Breast epithelium (tissue), 4 donors: ENCODE data around the gene TANGO6. TPM values are rescaled to one million over a fixed set of nuclear protein-coding genes. Genes with fewer than 3 reads are reported as not detected.
A peak's percentile ranks its signal among the peaks of the same experiment; 100 is the strongest.

Source experiments
- DNase-seq, 2 donors: peaks; one replicate each; pipeline ENCODE4 v3.0.0-alpha.2; 2019; ENCODE audit warnings: low spot score in 2 of 2
- H3K27ac ChIP-seq, 2 donors: fragments of 200-600 bp; sonication (generic) in 1 of 2; one replicate each; pipeline ENCODE4 v1.5.1; 2016 to 2019; ENCODE audit warnings: mild to moderate bottlenecking in 1 of 2
- H3K27me3 ChIP-seq, 2 donors: fragments of 200-600 bp; sonication (generic) in 1 of 2; one replicate each; pipeline versions ENCODE4 v1.5.1 to v1.6.0; 2017 to 2019; ENCODE audit warnings: control low read depth in 1 of 2, mild to moderate bottlenecking in 1 of 2
- H3K36me3 ChIP-seq: fragments of 200-600 bp; one replicate; pipeline ENCODE4 v1.5.1; 2019
- H3K4me1 ChIP-seq, 2 donors: fragments of 200-600 bp; sonication (generic); one replicate each; pipeline ENCODE4 v1.5.1; 2016 to 2019; ENCODE audit warnings: control low read depth in 1 of 2
- H3K4me3 ChIP-seq, 3 donors: fragments of 200-600 bp; sonication (generic); 1 replicate in 2 of 3; 2 replicates in 1 of 3; pipeline ENCODE4 v1.5.1; 2016 to 2019; ENCODE audit warnings: mild to moderate bottlenecking in 3 of 3, moderate library complexity in 2 of 3
- H3K9me3 ChIP-seq, 2 donors: fragments of 200-600 bp; sonication (generic) in 1 of 2; one replicate each; pipeline ENCODE4 v1.5.1; 2016 to 2019; ENCODE audit warnings: control low read depth in 1 of 2
- POLR2A ChIP-seq: fragments of 450-650 bp; IDR thresholded peaks from one replicate; pipeline ENCODE4 v1.6.1; 2016; ENCODE audit warnings: antibody characterized with exemption, mild to moderate bottlenecking, moderate library complexity
- POLR2AphosphoS5 ChIP-seq, 3 donors: sonication (generic); formaldehyde crosslinking; IDR thresholded peaks; one replicate each; pipeline ENCODE4 v1.6.1; 2017; ENCODE audit warnings: antibody characterized with exemption in 3 of 3
- intact Hi-C: fragments of 100-400 bp; cut with DNase I; formaldehyde crosslinking; loops from one replicate; pipeline ENCODE4 v1.15.1; 2023; ENCODE audit warnings: low total_unique reads
- total RNA-seq, 3 donors: library from RNA; depleted of rRNA; stranded (reverse); fragments of >200 nt; gene quantifications; one replicate each; pipeline ENCODE4 v1.1.0, GENCODE V29; 2016
- TF ChIP-seq, protein P1 (sequence below), 3 donors: fragments of 450-650 bp; IDR thresholded peaks; one replicate each; pipeline ENCODE4 v1.5.1; 2016 to 2017; ENCODE audit warnings: antibody characterized with exemption in 3 of 3, mild to moderate bottlenecking in 3 of 3, moderate library complexity in 3 of 3

Gene TANGO6
- total RNA-seq, 3 donors from 2014 or later = 13.4 to 26.1 (median 24.6) TPM

DNA sequence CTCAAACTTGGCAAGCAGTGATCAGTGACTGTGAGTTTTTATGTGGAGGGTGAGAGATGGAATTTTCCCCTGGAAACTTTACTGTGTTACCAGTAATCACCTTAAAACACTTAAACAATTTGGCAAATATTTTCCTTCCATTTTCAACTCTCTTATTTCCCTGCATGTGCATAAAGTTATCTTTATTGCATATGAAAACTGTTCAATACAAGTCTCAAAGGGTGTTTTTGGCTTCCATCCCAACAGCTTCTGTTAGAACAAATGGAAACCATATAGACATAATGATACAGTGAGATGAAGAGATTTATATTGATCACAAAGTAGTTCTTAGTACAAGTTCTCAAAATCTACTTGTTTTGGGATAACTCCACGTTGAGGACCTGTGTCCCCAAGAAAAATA lies 36.4 kb upstream of the TANGO6 start:
- H3K4me3 ChIP-seq = no peak overlapping the region
- intact Hi-C loops = no loop called here
- H3K27me3 ChIP-seq = no peaks in the 10 kb centered on the region
- no peaks in the 10 kb centered on the region for H3K36me3 ChIP-seq
- TF ChIP-seq, protein P1, sequence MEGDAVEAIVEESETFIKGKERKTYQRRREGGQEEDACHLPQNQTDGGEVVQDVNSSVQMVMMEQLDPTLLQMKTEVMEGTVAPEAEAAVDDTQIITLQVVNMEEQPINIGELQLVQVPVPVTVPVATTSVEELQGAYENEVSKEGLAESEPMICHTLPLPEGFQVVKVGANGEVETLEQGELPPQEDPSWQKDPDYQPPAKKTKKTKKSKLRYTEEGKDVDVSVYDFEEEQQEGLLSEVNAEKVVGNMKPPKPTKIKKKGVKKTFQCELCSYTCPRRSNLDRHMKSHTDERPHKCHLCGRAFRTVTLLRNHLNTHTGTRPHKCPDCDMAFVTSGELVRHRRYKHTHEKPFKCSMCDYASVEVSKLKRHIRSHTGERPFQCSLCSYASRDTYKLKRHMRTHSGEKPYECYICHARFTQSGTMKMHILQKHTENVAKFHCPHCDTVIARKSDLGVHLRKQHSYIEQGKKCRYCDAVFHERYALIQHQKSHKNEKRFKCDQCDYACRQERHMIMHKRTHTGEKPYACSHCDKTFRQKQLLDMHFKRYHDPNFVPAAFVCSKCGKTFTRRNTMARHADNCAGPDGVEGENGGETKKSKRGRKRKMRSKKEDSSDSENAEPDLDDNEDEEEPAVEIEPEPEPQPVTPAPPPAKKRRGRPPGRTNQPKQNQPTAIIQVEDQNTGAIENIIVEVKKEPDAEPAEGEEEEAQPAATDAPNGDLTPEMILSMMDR (IDR thresholded peaks at IDR 0.05) = no peak
- H3K4me1 ChIP-seq = no peaks in the 10 kb centered on the region
- no peaks in the 10 kb centered on the region for H3K9me3 ChIP-seq
- H3K27ac ChIP-seq = peak overlapping the region in 1 of 2 donors; percentile 15
- no peak for DNase-seq

DNA sequence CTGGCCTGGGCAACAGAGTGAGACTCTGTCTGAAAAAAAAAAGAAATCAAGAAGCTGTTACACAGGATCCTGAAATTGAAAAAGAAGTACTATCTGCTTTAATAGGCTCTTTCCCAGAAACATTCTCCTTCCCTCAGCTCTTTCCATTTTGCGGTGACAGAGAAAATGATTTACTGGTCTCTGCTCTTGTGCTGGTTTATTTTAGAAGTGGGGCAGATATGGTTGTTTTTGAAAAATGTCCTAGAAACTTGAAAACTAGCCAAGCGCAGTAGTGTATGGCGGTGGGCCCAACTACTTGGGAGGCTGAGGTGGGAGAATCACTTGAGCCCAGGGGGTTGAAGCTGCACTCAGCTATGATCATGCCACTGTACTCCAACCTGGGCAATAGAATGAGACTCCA lies 28.8 kb upstream of the TANGO6 start:
- TF ChIP-seq POLR2A (no peak), POLR2AphosphoS5 (IDR thresholded peaks at IDR 0.05) (no peak)
- TF ChIP-seq, protein P1 (IDR thresholded peaks at IDR 0.05) = no peak
- Histone ChIP-seq H3K27me3 (no peaks in the 10 kb centered on the region), H3K36me3 (no peaks in the 10 kb centered on the region), H3K9me3 (no peaks in the 10 kb centered on the region), H3K27ac (no peak overlapping the region), H3K4me1 (no peaks in the 10 kb centered on the region), H3K4me3 (no peak overlapping the region)
- DNase-seq = no peak
- intact Hi-C loops = loop anchor here (10.0 kb wide), 1 partner anchor 690 kb away; no protein-coding TSS in a partner anchor

DNA sequence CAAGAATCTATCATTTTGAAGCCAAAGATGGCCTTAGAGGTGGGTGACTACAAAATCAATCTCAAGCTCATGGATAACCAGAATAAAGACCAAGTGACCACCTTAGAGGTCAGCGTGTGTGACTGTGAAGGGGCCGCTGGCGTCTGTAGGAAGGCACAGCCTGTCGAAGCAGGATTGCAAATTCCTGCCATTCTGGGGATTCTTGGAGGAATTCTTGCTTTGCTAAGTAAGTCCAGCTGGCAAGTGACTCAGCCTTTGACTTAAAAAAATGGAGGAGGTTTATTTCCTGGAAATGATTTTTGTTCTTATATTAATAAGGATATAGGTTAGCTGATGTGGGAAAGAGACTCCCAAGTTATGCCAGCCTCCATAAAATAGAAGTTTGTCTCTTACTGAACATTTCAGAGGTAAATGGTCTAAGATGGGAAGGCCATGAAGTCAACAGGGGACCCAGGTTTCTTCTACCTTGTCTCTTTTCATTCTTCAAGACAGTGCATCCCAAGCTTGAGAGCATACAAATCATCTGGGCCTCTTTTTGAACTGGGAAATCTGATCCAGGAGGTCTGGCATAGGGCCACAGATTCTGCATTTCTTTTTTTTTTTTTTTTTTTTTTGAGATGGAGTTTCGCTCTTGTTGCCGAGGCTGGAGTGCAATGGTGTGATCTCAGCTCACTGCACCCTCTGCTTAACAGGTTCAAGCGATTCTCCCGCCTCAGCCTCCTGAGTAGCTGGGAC lies 19.8 kb upstream of the TANGO6 start:
- intact Hi-C loops = no loop called here
- no peaks in the 10 kb centered on the region for H3K27me3 ChIP-seq
- H3K4me1 ChIP-seq = no peaks in the 10 kb centered on the region
- H3K9me3 ChIP-seq = no peaks in the 10 kb centered on the region
- no peaks in the 10 kb centered on the region for H3K36me3 ChIP-seq
- H3K4me3 ChIP-seq = no peak overlapping the region
- H3K27ac ChIP-seq = peak overlapping the region; percentile 20 to 66
- peak in 1 of 2 donors; percentile 57 for DNase-seq
- no peak for TF ChIP-seq POLR2A
- no peak for TF ChIP-seq POLR2AphosphoS5 (IDR thresholded peaks at IDR 0.05)
- TF ChIP-seq, protein P1 (IDR thresholded peaks at IDR 0.05) = no peak

DNA sequence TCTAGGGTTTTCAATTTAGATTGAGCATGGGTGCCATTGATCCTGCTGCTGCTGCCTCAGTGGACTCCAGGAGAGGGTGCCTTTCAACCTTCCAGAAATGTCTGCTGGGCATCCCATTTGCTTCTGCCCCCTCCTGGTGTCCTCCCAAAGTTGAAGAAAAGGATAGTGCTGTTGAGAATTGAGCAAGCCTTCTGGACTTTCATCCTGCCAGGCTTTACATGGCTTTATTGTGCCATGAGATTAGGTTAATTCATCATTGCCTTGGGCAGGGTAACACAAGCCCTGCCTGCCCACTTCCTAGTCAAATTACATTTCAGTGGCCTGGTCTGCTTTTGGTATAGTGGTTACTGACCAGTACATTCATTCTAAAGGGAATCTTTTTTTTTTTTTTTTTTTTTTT lies 17.9 kb upstream of the TANGO6 start:
- no peak overlapping the region for H3K4me3 ChIP-seq
- no peaks in the 10 kb centered on the region for H3K27me3 ChIP-seq
- TF ChIP-seq POLR2A (no peak), POLR2AphosphoS5 (IDR thresholded peaks at IDR 0.05) (no peak)
- TF ChIP-seq, protein P1 (IDR thresholded peaks at IDR 0.05) = no peak
- H3K27ac ChIP-seq = no peak overlapping the region
- H3K9me3 ChIP-seq = no peaks in the 10 kb centered on the region
- H3K36me3 ChIP-seq = no peaks in the 10 kb centered on the region
- H3K4me1 ChIP-seq = no peaks in the 10 kb centered on the region
- intact Hi-C loops = no loop called here
- DNase-seq = no peak

DNA sequence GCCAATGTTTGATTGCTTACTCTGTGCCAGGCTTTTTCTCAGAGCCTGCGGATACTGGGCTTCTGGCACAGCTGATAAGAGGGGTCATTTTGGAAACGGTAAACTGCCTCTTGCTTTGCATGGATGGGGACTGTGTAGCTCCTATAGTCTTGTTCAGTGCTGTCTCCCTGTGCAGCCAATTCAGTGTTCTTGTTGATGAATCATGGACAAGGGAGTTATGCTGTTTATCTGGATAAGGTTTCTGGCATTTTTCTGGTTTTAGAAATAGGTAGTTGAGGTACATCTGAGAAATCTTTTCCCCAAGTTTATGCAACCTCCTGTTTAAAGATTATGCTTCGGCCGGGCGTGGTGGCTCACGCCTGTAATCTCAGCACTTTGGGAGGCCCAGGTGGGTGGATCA lies 16.7 kb upstream of the TANGO6 start:
- TF ChIP-seq, protein P1 (IDR thresholded peaks at IDR 0.05) = no peak
- no peak for TF ChIP-seq POLR2A
- Histone ChIP-seq H3K27me3 (no peaks in the 10 kb centered on the region), H3K4me3 (no peak overlapping the region), H3K27ac (no peak overlapping the region), H3K9me3 (no peaks in the 10 kb centered on the region), H3K4me1 (no peaks in the 10 kb centered on the region), H3K36me3 (no peaks in the 10 kb centered on the region)
- no peak for DNase-seq
- intact Hi-C loops = no loop called here
